Measurements from ENCODE around the gene TRAF4. TPM values are rescaled to one million over a fixed set of nuclear protein-coding genes. Genes with fewer than 3 reads are reported as not detected.
A peak's percentile ranks its signal among the peaks of the same experiment; 100 is the strongest.

Gene TRAF4
- total and polyA plus RNA-seq, 9 of the 15 experiments (the other 6 are each of a cell fraction or from before 2014, with no cell fraction given), result 2.4 to 147 (median 72.4) TPM

GRCh38 chr17:28724500-28725165, 19.2 kb upstream of the TRAF4 start (continued):
- no peak for TF ChIP-seq ZNF280A (IDR thresholded peaks at IDR 0.05; ENCODE audit: low read depth, partially characterized antibody)
- TF ChIP-seq DPF2 (IDR thresholded peaks at IDR 0.05), result no peak
- TF ChIP-seq MTF1 (CRISPR knock-in tag; IDR thresholded peaks at IDR 0.05; ENCODE audit: borderline replicate concordance), result no peak
- no peak for TF ChIP-seq ZNF134 (CRISPR knock-in tag; conservative IDR thresholded peaks at IDR 0.05)
- no peak for TF ChIP-seq NCOA4 (IDR thresholded peaks at IDR 0.05; ENCODE audit: partially characterized antibody)
- TF ChIP-seq ZNF398 (CRISPR knock-in tag; IDR thresholded peaks at IDR 0.05), result no peak
- no peak for TF ChIP-seq ZKSCAN8 (CRISPR knock-in tag; IDR thresholded peaks at IDR 0.05)
- no peak for TF ChIP-seq NBN (IDR thresholded peaks at IDR 0.05; ENCODE audit: low read depth)
- no peak for TF ChIP-seq SP2 (IDR thresholded peaks at IDR 0.05; ENCODE audit: extremely low read depth, low read depth, low read length, poor library complexity, severe bottlenecking)
- no peak for TF ChIP-seq ELF4 (CRISPR knock-in tag; IDR thresholded peaks at IDR 0.05)
- TF ChIP-seq NCOR1 (IDR thresholded peaks at IDR 0.05), result no peak
- TF ChIP-seq HMGXB4 (CRISPR knock-in tag; IDR thresholded peaks at IDR 0.05), result no peak; the same call in 1 of the 2 replicates
- TF ChIP-seq MXI1 (IDR thresholded peaks at IDR 0.05; ENCODE audit: low read depth, low read length), result no peak
- no peak; the same call in 1 of the 2 replicates for TF ChIP-seq PML (IDR thresholded peaks at IDR 0.05; ENCODE audit: low read length)
- TF ChIP-seq ZNF589 (CRISPR knock-in tag; IDR thresholded peaks at IDR 0.05; ENCODE audit: low read depth), result 0 out of 2 replicates have a peak, but pooled peaks have one; percentile 21
- TF ChIP-seq NRF1 (conservative IDR thresholded peaks at IDR 0.05 in 1 of 2, IDR thresholded peaks at IDR 0.05 in 1 of 2), result 0 out of 4 replicates have a peak, but pooled peaks of 1 of the 2 experiments have one; percentile 18
- no peak for TF ChIP-seq ILF3 (IDR thresholded peaks at IDR 0.05; ENCODE audit: borderline replicate concordance)
- TF ChIP-seq ZKSCAN3 (CRISPR knock-in tag; IDR thresholded peaks at IDR 0.05), result no peak

Measured in K562 (cell line).